ENCODE data around the gene RRAD.

GRCh38 chr16:66970775-66971720, 45.7 kb upstream of the RRAD start:
- TF ChIP-seq CTCF (IDR thresholded peaks at IDR 0.05) (no peak), POLR2A (IDR thresholded peaks at IDR 0.05) (no peak)
